ENCODE data around the gene RNF220.
A peak's percentile ranks its signal among the peaks of the same experiment; 100 is the strongest.
"Not testable (repeated sequence)": the region's sequence is repeated elsewhere in the genome, so short reads cannot be mapped to it uniquely, and the experiment has no call there.

Gene RNF220

GRCh38 chr1:44661781-44662682 lies 257.0 kb downstream of the RNF220 start:
- peak; percentile 57 for DNase-seq

- DNase-seq = no peak
Measured at GRCh38 chr1:44662683-44663030, 257.6 kb downstream of the RNF220 start.

DNA sequence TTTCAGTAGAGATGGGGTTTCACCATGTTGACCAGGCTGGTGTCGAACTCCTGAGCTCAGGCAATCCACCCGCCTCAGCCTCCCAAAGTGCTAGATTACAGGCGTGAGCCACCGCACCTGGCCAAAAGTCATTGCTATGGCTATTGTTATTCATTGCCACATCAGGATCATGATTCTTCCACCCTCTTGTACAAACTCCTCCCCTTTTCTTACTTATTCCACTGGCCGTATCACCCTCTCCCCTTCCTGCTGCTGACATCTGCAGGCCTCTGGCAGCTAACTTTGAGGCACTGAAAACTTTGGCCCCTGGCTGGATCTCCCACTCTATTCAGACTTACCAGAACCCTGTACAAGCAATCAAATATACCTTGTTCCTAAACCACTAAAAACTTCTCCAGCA lies 258.4 kb downstream of the RNF220 start:
- DNase-seq = no peak

DNA sequence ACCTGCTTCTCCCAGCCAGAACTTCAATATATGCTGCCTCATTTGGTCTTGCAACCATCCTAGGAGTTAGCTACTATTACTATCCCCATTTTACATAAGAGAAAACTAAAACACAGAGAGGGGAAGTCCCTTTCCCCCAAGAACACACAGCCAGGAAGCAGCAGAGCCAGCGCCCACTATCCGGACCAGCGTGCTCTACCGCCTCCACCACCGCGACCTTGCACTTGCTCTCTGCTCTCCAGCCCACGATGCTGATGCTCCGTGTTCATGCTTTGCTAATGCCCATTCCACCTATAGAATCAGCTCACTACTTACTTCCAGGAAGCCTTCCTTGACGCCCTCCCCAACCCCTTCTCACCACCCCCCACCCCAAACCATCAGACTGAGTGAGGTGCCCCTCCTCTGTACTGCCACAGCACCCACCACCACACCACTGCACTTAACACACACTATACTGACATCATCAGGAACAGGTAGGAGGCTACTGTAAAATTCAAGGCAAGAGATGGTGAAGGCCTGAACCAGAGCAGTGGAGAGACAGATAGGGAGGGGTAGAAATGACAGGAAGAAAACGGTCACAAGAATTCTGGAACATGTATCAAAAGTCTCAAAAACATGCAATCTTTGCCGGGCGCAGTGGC lies 259.8 kb downstream of the RNF220 start:
- DNase-seq = no peak

DNA sequence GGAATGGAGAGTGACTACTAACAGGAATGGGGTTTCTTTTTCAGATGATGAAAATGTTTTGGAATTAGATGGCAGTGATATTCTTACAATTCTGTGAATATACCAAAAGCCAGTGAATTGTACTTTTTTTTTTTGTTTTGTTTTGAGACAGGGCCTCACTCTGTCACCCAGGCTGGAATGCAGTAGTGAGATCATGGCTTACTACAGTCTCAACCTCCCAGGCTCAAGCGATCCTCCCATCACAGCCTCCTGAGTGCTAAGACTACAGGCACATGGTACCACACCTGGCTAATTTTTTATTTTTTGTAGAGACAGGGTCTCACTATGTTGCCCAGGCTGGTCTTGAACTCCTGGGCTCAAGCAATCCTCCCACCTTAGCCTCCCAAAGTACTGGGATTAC lies 261.7 kb downstream of the RNF220 start:
- DNase-seq = not testable (repeated sequence)

- DNase-seq = no peak
Measured at GRCh38 chr1:44670751-44671640, 265.9 kb downstream of the RNF220 start.

DNA sequence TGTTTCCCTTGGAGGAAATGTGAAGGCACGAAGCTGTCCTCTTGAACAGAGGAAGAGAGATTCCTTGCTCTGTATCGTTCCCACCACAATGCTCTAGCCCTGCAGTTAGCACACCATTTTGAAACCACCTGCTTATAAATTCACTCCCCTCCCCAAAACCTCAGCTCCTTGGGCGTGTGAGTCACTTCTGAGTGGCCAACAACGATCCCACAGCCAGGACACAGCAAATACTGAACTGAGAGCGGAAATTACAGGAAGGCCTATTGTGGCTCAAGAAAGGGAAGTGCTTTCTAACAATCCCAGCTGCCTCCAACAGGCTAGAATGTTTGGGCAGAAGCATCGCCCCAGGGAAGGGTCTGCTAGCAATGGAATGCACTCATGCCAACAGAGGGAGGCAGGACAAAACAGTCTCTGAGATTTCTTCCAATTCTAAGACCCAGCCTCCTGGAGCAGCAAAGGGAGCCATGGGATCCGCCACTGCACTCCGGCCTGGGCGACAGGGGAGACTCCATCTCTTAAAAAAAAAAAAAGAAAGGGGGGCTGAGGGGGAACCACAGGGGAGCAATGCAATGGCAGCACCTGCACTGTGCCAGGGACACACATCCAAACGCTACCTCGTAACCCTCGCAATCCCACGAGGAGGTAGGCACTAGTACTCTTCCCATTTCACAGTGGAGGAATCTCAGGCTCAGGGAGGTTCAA lies 267.4 kb downstream of the RNF220 start:
- no peak for DNase-seq

DNA sequence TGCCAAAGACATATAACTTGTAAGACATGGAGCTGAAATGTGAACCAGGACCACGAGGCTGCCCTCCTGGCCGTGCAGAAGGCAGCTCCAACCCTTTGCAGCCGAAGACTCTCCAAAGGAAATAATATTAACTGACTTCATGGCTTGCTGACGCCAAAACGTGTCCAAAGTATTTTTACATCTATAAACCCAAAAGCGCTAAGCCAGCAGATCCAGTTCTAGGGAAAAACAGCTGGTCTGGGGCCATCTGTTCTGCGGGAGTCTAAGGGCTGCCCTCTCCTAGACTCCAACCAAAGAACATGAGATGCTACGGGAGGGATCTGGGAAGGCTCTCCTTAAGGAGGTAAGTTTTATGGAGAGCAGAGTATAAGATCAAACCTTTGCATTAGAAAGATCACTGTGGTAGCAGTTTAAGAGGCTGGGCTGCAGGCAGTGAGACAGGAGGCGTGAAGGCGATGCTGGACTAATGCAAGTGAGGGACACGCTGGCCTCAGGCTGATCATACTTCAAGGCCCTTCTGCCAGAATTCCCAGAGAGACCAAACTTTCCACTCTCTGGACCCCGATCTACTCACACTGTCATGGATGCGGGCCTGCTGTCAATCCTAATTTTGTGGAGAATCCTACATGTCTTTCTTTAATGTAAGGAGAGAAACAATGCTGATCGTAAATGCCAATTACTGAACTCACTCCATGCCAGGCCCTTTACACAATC lies 268.1 kb downstream of the RNF220 start:
- DNase-seq = no peak

GRCh38 chr1:44673675-44674112 lies 268.6 kb downstream of the RNF220 start:
- DNase-seq = no peak

DNA sequence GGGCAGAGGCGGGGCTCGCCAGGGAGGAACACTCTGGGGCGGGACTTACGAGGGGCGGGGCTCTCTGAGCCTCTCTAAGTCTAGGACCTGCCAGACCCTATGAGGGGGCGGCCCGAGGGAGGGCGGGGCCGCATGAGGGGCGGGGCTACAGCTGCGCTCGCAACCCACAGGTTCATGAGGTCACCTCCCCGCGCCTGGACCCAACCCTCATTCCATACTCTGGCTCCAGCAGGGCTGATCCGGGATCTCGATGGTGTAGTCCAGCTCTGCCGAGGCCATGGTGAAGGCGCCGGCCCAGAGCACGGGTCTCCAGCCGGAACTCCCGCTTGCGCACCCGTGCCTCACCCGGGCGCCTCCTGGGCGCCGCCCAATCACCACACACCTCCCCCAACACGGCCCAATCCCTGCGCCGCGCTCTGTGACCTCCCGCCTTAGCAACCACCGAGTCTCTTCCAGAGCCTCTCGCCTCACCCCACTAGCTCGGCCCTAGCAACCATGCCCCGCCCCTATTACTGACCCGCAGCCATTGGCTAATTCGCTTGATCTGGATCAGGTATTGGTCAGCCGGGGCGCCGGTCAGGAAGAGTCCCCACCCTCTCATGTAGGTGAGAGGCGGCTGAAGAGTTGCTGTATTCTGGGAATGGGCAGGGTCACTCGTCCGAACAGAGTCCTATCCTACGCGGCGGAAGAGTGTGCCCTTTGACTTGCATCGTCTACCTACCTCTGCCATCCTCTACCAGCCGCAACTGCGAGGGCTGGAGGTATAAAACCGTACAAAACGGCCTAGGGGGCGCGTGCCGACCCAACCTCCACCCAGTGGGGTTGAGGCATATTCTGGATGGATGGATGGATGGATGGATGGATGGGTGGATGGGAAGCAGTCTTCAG lies 269.3 kb downstream of the RNF220 start, which contains the start of the genes ARMH1 and TMEM53:
TSS of gene ARMH1 (plus strand) at position 602 of the 888 bp plus-strand sequence. CDS start 14,984 bp downstream, outside the sequence.
TSS of gene TMEM53 (minus strand) at position 369 of the 888 bp plus-strand sequence. CDS start at position 279, 90 bp downstream.
- DNase-seq = peak; percentile 100

DNA sequence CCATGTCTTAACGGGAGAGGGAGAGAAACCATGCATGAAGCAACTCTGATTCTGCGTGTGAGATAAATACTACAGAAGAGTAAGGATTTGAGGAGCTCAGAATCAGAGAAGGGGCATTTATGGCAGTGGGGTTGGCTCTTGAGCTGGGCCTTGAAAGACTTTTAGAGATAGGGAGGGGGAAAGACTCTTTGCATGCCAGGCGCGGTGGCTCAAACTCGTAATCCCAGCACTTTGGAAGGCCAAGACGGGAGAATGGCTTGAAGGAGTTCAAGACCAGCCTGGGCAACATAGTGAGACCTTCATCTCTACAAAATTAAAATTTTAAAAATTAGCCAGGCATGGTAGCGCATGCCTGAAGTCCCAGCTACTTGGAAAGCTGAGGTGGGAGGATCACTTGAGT lies 270.1 kb downstream of the RNF220 start:
- DNase-seq = no peak

DNA sequence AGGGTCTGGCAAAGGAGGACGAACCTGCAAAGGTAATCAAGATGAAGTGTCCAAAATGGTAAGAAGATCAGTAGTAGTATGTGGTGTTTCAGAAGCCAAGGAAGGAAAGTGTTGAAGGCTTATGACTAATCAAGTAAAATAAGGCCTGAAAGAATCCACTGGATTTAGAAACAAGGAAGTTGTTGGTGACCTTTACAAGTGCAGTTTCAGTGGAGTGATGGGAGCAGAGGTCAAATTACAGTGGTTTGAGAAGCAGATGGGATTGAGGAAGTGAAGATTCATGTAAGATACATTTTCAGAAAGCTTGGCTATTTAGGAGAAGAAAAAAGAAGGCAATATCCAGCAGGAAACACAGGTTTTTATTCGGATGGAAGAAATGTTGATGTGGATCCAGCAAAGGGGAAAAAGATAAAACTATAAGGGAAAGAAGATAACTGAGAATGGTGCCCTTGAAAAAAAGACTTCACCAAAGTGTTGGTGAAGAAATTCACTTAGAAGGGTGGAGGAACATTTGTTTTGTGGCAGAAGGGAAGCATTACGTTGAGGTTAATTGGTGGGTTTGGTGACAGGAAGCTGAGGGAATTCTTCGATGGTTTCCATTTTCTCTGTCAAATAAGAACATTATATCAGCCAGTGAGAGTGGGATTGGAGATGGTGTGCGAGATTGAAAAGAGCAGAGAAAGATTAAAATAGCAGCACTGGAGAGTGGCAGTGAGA lies 271.6 kb downstream of the RNF220 start:
- DNase-seq = no peak

DNA sequence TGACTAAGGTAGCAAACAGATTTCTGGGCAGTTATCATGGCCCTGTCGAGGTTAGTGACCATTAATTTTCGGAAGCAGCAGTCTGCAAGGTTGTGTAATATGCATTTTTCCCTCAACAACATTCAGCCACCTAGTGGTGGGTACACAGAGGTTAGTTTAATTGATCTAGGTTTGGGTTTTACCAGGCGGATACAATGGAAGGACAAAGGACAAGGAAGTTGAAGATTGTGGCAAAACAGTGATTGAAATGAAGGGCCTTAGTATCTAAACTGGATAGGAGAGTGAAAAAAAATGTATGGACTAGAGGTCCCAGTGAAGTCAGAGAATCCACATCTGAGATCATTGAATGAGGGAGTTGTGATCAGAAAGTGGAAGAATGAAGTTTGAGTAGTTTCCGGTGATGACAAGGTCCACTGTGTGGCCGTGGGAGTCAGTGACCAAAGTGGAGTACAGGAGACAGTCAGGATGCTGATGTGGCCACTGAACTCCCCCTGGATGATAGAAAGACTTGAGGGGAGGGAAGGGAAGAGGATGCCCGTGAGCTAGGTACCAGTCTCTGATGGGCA lies 272.2 kb downstream of the RNF220 start:
- no peak for DNase-seq

GRCh38 chr1:44678120-44678519 lies 273.1 kb downstream of the RNF220 start:
- no peak for DNase-seq

DNA sequence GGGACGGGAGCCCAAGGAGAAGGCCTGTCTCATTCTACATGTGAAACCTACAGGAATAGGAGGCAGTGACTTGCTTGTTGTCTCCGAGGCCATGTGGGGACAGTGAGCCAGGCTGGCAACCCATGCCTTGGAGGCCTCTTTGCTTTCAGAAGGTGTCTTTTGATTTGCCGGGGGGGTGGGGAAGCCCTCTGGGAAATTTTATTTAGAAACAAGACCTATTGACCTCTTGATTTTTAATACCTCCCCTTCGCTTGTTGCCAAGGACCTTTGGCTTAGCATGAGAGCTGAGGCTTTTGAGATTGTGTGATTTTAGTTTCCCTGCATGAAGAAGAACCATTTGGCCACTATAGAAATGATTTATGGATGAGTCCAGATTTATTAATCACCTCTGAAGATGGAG lies 273.6 kb downstream of the RNF220 start:
- no peak for DNase-seq

- DNase-seq = no peak
Measured at GRCh38 chr1:44679468-44679867, 274.4 kb downstream of the RNF220 start.

GRCh38 chr1:44681905-44682882 lies 277.1 kb downstream of the RNF220 start:
- DNase-seq = no peak

- DNase-seq = no peak
Measured at GRCh38 chr1:44682883-44683265, 277.8 kb downstream of the RNF220 start.

Measured in DMS79 (cell line).